GM21786 (cell line): Measurements from ENCODE around the gene HLA-DQA2.
"Not testable (repeated sequence)": the region's sequence is repeated elsewhere in the genome, so short reads cannot be mapped to it uniquely, and the experiment has no call there.

Experiments
- ATAC-seq: cut with Tn5 transposase; IDR thresholded peaks from one replicate; pipeline ENCODE4 v1.9.1; 2021; ENCODE audit not compliant: unreplicated experiment

Gene HLA-DQA2

DNA sequence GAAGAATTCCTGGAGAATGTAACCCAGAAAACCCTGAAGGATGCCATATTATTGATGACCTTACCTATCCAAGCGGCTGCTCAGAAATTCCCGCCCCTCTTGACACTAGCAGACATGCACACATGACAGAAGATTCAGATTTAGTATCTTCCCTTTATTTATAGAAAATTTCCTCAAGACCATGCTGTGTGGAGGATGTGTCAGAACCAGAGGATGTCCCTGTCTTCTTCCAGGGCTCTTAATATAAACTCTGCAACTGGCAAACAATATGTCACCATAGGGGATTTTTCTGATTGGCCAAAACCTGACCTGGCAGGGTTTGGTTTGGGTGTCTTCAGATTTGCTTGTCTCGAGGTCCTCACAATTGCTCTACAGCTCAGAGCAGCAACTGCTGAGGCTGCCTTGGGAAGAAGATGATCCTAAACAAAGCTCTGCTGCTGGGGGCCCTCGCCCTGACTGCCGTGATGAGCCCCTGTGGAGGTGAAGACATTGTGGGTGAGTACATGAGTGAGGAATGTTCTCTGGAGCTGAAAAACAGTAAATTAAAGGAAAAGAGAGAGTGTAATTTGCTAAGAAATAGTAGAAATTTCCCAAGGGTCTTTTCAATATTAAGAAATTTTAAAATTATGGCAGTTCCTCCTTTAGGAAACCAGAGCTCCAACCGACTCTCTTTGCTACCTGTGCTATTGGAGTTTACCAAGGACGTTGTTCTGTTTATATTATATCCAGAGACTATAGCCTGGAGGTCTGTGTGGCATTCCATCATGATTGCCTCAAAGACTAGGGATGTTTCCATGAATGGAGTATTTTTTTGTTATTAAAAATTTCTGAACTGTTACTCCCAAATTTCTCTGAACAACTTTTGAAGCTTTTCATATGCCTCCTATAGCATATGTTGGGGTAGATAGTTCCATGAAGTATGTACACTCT lies at the start of gene HLA-DQA2:
Gene HLA-DQA2 (plus strand): TSS at position 361 of the 930 bp plus-strand sequence. CDS start 53 bp downstream, at position 414.
- no peak for ATAC-seq

DNA sequence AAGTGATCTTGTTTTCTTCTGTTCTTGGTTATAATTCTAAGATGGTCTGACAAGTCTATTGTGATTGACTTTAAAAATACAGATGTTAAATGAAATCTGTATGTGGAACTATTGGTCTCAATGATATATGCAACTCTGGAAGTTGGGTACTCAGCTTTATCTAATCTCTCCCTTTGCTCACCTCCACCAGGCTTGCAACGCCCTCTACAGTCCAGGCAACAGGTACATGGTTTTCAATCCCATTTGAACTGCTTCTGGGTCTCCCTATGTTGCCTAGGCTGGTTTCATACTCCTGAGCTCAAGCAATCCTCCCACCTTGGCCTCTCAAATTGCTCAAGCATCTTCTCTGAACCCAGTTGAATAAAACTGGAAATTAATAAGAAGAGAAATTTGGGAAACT lies 49.2 kb upstream of the HLA-DQA2 start:
- no peak for ATAC-seq

DNA sequence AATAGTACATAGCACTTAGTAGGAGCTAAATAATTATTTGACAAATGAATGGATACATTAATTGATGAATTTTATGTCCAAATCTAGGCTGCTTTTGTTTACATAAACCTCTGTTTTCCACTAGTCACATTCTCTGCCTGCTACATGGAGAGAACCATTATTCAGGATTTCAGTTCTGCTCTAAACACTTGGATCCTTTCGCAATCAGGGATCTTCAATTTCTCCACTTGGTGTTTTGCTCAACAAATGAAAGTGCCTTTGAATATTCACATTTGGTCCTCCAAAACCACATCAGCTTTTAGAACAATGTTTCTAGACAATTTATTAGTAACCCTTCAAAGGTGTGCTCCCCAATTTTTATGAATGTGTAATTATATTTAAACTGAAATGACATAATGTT lies 44.2 kb upstream of the HLA-DQA2 start:
- ATAC-seq, result no peak

DNA sequence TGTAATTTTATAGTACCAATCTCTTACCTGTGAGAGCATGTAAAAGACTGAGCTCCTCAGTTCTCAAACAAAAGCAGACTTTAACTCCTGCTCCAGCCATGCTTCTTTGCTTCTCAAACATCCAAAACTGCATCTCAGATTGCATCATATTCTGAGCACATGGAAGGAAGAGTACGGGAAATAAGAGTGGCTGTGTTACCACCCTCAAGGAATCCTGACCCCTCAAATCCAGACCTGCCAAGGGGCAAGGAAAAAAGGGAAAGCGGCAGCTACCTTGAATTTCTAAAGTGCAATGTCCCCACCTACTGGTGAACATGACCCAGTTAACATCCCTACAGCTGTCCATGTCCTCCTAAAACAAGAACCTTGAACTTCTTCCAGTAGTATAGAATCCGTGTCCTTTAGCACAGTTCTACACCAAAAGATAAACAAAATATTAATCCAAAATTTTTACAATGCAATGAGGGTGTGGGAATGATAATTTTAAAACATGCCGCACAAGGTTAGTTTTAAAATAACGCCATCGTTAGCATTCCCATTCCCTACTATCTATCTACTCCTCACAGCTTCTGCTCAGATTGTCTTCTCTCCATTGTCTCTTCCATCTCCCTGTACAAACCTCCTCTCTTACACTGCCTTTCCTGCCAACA lies 40.7 kb upstream of the HLA-DQA2 start:
- no peak for ATAC-seq

DNA sequence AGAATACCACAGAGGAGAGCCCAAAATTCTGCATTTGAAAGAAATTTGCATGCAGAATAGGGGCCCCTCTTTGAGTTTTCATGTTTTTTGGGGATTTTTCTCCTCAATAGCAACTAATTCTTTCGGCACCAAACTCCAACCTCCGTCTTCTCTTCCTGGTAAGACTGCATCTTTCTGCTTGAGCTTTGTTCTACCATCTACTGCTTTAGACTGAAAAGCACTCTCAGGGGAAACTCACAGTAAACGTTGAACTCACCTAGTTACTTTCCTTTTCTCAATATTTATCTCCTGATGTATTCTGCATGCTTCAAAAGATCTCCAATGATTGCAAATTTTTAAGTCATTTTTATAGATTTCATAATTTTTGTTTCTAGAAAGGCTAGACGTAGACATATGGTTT lies 37.8 kb upstream of the HLA-DQA2 start:
- no peak for ATAC-seq

DNA sequence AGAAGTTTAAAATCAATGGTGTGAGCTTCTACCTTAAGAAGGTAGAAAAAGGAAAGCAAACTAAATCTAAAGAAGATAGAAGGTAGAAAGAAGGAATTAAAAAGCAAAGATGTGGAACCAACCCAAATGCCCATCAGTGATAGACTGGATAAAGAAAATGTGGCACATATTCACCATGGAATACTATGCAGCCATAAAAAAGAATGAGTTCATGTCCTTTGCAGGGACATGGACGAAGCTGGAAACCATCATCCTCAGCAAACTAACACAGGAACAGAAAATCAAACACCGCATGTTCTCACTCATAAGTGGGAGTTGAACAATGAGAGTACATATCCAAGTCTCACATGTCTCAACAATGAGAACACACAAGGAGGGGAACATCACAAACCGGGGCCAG lies 36.0 kb upstream of the HLA-DQA2 start:
- ATAC-seq, result not testable (repeated sequence)

DNA sequence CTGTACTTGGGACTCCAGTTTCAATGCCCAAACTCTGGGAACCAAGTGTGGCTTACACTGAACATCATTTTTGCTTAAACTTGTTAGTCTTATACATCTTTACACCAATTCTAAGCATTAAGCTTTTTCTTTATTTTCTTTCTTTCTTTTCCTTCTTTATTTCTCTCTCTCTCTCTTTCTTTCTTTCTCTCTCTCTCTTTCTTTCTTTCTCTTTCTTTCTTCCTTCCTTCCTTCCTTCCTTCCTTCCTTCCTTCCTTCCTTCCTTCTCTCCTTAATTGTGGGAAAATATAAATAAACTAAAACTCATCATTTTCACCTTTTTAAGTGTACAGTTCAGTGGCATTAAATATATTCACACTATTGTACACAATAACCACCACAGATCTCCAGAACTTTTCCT lies 31.6 kb upstream of the HLA-DQA2 start:
- ATAC-seq, result no peak

DNA sequence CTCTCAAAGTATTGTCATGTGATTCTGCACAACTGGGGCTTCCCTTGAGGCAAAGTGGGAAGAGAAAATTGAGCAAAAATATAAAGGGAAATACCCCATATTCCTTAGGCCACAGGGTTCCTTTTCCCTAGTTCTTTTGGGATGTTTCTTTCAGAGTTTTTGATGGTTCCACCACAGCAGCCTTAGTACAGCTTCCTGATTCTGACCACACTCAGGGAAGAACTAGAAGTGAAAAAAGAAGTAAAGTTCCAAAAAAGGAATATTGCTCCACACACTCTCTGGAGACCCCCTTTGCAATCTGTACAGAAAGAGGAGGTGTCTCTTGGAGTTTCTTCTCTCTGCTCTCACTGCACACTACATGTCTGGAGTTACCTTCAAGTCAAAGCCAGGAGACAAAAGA lies 27.9 kb upstream of the HLA-DQA2 start:
- no peak for ATAC-seq

DNA sequence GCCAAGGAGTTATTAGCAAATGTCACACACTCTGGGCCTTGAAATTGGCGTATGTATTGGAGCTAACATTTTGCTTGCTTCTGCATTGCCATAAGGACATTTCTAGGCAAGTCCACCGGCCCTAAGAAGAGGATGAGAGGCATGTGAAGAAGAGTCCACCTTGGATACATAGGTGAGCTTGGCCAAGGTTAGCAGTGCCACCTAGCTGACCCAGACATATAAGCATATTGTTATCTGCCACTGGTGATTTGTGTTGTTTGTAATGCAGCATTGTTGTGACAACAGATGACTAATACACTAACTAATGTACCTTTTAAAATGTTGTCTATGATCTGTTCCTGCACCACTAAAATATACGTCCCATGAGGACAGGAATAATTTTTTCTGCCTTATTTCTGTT lies 24.8 kb upstream of the HLA-DQA2 start:
- ATAC-seq, result no peak

DNA sequence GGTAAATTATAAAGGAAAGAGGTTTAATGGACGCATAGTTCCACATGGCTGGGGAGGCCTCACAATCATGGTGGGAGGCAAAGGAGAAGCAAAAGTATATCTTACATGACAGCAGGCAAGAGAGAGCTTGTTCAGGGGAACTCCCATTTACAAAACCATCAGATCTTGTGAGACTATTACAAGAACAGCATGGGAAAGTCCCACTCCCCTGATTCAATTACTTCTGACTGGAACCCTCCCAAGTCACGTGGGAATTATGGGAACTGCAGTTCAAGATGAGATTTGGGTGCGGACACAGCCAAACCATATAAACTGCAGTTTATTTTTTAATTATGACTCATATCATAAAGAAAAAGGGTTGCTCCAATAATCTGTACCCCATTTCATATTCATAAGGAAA lies 22.3 kb upstream of the HLA-DQA2 start:
- ATAC-seq, result no peak

DNA sequence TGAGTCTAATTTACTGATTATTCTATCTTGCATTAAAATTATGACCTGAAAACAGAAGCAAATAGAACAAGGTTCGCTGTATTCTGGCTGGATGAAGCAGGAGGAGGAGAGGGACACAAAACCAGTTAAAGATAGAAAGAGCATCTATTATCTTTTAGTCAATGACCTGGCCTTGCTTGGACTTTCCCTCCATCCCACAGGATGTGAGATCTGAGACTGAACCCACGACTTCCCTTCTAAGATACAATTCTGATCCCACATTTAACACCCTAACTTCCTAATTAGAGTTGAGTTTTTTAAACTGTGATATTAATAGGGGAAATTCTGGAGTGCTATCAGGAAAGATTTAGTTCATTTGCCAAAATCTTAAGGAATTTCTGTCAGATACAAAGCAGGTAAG lies 3.1 kb upstream of the HLA-DQA2 start:
- no peak for ATAC-seq

DNA sequence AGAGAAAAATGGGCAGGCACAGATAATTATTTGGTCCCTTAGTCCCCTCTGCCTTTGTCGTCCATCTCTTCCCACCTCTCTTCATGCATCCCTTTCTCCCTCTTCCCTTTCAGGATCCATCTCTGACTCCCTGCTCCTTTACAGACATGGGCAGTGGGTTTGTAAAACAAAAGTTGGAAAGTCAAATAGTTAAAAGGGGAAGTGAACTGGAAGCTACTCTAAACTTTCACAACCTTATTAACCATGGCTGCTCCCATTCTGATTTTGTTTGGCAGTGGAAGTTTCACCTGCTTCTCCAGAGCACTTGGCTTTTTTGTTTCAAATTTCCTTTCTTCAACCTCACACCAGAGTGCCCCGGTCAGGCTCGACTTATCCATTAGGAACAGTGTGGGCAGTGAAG lies 1.2 kb downstream of the HLA-DQA2 start:
- no peak for ATAC-seq

DNA sequence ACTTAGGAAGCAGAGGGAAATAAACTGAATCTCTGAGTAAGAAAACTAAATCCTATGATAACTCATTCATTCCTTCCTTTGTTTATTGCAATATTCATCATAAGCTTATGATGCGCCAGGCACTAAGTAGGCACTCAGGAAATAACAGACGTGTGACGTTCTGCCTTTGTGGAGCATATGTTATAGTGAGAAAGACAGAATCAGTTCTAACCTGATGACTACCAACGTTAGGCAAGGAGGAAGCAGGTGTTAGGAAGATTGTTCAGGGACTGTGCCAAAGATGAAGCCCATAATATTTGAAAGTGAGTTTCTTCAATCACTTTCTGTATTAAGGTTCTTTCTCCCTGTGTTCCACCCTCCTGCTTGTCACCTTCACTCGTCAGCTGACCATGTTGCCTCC lies 3.6 kb downstream of the HLA-DQA2 start:
- no peak for ATAC-seq

DNA sequence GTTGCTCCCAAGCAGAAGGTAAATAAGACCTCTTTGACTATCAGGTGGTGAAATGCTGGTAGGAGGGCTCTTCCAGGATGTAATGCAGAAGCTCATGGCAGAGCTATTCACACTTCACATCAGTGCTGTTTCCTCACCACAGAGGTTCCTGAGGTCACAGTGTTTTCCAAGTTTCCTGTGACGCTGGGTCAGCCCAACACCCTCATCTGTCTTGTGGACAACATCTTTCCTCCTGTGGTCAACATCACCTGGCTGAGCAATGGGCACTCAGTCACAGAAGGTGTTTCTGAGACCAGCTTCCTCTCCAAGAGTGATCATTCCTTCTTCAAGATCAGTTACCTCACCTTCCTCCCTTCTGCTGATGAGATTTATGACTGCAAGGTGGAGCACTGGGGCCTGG lies 4.5 kb downstream of the HLA-DQA2 start:
- not testable (repeated sequence) for ATAC-seq

DNA sequence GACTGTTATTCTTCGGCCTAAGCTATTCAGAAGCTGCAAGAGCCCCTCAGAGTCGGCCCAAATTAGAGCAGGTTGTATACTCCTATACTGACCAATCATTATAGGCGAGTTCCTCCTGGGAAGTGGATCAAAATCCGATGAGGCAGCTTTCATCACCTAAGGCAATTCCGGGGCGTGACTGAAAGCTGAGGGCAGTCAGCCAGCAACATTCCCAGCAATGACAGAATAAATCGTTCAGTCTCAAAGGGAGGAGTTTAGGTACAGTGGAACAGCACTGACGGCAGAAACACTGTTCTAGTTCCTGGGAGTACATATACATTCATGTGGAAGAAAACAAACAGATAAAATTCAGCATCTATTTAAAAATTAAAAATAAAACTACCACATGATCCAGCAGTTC lies 11.4 kb downstream of the HLA-DQA2 start:
- ATAC-seq, result no peak

DNA sequence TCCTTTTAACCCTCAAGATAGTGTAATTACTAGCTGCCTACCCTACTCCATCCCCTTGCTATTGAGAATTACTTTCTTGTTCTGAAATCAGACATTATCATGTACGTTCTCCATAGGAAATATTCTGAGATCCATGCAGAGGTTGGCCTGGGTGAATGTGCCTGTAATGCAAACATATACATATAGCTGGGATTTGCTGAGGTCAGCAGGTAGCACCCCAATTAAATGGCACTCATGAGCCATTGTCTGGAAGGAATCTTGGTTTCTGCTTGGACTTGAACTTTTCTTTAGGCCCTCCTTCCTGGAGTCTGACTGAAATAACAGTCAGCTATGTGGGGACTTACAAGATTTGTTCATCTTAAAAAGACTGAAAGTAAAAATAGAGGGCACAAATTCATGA lies 18.5 kb downstream of the HLA-DQA2 start:
- no peak for ATAC-seq

DNA sequence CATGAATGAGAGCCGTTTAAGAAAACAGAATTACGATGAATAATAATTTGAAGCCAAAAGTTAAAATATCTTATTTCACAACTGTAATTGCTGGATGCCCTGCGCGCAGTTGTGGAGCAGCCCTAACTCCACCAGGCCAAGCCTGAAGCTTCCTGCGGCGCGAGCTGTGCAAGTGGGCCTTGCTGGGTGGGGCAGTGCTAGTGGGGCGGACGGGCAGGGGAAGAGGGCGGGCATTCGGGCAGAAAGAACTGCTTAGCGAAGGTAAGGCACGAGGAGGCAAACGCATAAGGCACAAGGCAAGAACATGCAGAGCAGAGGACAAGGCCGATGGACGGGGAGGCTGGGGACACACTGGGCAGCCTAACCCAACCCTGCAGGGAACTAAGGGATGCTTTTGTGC lies 19.9 kb downstream of the HLA-DQA2 start:
- ATAC-seq, result no peak

DNA sequence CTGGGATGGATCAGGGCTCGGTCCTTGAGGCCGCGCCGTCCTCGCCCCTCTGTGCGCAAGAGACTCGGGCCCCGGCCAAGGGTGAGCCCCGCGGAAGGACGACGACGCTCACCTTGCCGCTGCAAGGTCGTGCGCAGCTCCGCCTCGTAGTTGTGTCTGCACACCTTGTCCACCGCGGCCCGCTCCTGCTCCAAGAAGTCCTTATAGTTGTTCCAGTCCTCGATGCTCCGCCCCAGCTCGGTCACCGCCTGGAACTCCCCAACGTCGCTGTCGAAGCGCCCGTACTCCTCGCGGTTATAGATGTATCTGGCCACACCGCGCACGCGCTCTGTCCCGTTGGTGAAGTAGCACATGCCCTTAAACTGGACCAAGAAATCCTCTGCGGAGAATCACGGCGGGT lies 20.4 kb downstream of the HLA-DQA2 start:
- ATAC-seq, result no peak

DNA sequence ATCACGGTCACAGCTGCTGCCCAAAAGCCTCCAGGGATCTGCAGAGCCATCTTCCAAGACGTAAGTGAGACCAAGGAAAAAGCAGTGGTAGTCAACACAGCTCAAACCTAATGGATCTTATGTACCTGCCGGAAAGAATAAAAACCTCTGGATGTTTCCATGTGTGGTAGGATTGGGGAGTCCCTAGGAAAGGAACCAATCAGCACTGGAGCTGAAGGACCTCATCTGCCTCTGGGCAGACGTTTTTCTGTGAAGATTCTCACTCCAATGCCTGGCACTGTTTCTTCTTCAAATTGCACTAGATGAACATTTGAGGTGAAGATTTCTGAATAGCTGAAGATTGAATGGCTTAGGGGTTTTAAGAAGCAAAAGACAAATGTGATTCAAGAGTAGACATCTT lies 22.2 kb downstream of the HLA-DQA2 start, which contains the start of gene HLA-DQB2:
Gene HLA-DQB2 (minus strand): TSS at position 112 of the 400 bp plus-strand sequence. CDS start 62 bp downstream, at position 50.
- no peak for ATAC-seq

DNA sequence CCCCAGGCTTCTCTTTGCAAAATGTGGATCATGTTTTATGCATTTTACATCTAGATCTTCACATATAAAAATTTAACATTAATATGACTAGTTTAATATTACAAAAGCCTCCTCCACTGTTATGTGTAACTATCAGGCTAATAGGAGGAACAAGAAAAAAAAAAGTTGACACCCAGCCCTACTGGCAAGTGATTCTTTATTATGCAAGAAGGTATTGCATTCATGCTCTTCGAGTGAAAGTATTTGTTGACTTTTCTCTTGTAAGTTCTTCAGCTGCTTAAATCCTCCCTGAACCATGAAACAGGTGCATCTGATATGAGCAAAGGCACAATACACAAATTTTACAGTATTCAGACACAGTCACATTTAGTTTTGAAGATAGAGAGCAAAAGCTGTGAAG lies 22.9 kb downstream of the HLA-DQA2 start:
- ATAC-seq, result no peak

DNA sequence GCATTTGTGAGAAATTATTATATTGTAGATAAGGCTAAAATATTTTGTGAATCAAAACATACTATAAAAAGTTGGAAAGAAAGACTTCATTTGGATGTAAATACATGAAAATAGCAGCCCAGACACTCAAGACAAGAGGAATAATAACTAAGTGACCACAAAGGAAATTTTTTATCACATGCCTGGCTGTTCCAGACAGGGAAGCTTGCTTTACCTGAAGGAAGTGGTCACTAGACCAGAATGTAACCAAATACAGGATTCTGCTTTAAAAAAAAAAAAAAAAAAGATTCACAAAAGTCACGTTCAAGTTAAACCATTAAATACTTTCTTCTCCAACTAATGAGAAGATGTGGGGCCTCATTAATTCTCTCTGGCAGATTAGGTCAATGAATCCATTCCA lies 31.5 kb downstream of the HLA-DQA2 start:
- no peak for ATAC-seq

DNA sequence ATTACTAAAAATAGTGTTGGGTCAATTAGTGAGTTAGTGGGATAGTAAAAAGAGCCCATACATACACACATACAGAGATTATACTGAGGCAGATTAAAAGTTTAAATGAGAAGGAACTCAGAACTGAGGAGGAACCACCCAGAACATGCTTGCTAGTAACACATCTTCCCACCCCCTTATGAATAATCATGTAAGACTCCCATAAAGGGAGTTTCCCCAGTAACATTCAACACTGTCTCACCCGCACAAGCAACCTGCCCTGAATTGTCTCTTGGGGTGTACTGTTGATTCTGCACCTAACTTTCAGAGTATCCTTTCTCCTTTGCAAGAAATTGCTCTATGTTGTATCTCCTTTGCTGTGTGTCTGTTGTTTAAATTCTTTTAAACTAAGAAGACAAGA lies 33.2 kb downstream of the HLA-DQA2 start:
- ATAC-seq, result no peak
